Heart right ventricle (tissue), 16 donors: ENCODE data around the gene CACNB2. TPM values are rescaled to one million over a fixed set of nuclear protein-coding genes. Genes with fewer than 3 reads are reported as not detected.
A peak's percentile ranks its signal among the peaks of the same experiment; 100 is the strongest.
"Not testable (repeated sequence)": the region's sequence is repeated elsewhere in the genome, so short reads cannot be mapped to it uniquely, and the experiment has no call there.

Experiments
- ATAC-seq, 8 donors: fragments of 200-7000 bp; cut with Tn5 transposase; one replicate each; pipeline ENCODE4 v1.9.1; 2020; ENCODE audit warnings: mild to moderate bottlenecking in 8 of 8, moderate library complexity in 8 of 8, moderate number of reproducible peaks in 1 of 8
- DNase-seq, 2 donors: peaks; one replicate each; pipeline ENCODE4 v3.0.0-alpha.2; 2020
- H3K27ac ChIP-seq, 10 donors: fragments of 200-600 bp; sonication (generic) in 2 of 10; one replicate each; pipeline versions ENCODE4 v1.5.0 to v1.8.0; 2020 to 2022; ENCODE audit warnings: mild to moderate bottlenecking in 3 of 10
- H3K27me3 ChIP-seq, 7 donors: fragments of 200-600 bp; one replicate each; pipeline ENCODE4 v1.8.0; 2021 to 2022; ENCODE audit warnings: mild to moderate bottlenecking in 2 of 7
- H3K36me3 ChIP-seq, 9 donors: fragments of 200-600 bp; sonication (generic) in 1 of 9; one replicate each; pipeline versions ENCODE4 v1.5.0 to v1.8.0; 2020 to 2022; ENCODE audit warnings: mild to moderate bottlenecking in 2 of 9
- H3K4me1 ChIP-seq, 9 donors: fragments of 200-600 bp; sonication (generic) in 1 of 9; one replicate each; pipeline versions ENCODE4 v1.5.0 to v1.8.0; 2020 to 2022; ENCODE audit warnings: mild to moderate bottlenecking in 4 of 9
- H3K4me3 ChIP-seq, 10 donors: fragments of 200-600 bp; sonication (generic) in 2 of 10; one replicate each; pipeline versions ENCODE4 v1.5.0 to v1.8.0; 2020 to 2022; ENCODE audit warnings: mild to moderate bottlenecking in 7 of 10, moderate library complexity in 2 of 10
- H3K9me3 ChIP-seq, 11 donors: fragments of 200-600 bp in 10 of 11; sonication (generic) in 2 of 11; one replicate each; pipeline versions ENCODE4 v1.5.0 to v1.8.0; 2013 to 2022; ENCODE audit warnings: mild to moderate bottlenecking in 2 of 11, control low read depth in 1 of 11, moderate library complexity in 1 of 11
- WGBS, 2 donors: extraction: QIAGEN DNeasy Blood & Tissue Kit; methylation state at CpG; one replicate each; pipeline ENCODE4 v1.1.7; 2013; ENCODE audit warnings: inconsistent platforms in 1 of 2; 5-methylcytosine and 5-hydroxymethylcytosine counted together
- intact Hi-C, 10 donors: fragments of 100-400 bp; cut with DNase I; formaldehyde crosslinking; loops; one replicate each; pipeline versions ENCODE4 v1.11.1 to v1.14.2; 2022
- polyA plus RNA-seq, 2 donors: library from polyadenylated mRNA; stranded (reverse); fragments of 200-250 nt; gene quantifications; one replicate each; pipeline ENCODE4 v1.2.3, GENCODE V29; 2013
- total RNA-seq, 10 donors: library from RNA; stranded (reverse); fragmentation: NEBNext Ultra II Directional in 3 of 10; extraction: Animal tissue kit (Norgen Biotek cat#: 25700) in 3 of 10; gene quantifications; one replicate each; pipeline versions ENCODE4 v1.2.1 to v1.2.4, GENCODE V29; 2021 to 2023
- TF ChIP-seq, protein P1 (sequence below), 9 donors: fragments of 200-600 bp; sonication (generic) in 2 of 9; IDR thresholded peaks; one replicate each; pipeline versions ENCODE4 v1.5.0 to v1.8.0; 2021 to 2022; ENCODE audit warnings: antibody characterized with exemption in 9 of 9, mild to moderate bottlenecking in 5 of 9, moderate library complexity in 1 of 9
- donor health status: Arrhythmogenic right ventricular cardiomyopathy.
- donor health status: ischemic (EF 13 %, LVEDD 7.1; RV severe dilation, severe dysfunction).
- donor health status: healthy with polysubstance abuse.
- donor health status: DM: no; HTN: yes; CAD: no.
- donor health status: DM: no; HTN: no; CAD: no.
- donor health status: ischemic (EF 25% LVEDD 6.9; RV normal size, moderate dysfunction).
- donor health status: ischemic (EF 25% LVEDD 5.7; RV mildly dilated, moderate dysfunction).
- donor health status: healthy.
- donor health status: DM: yes; HTN: yes; CAD: no.
- donor health status: Ischemic cardiomyopathy.
- donor health status: ischemic (EF 35%, LVEDD 5.7; RV mildly dilated, moderate dysfunction).
- donor health status: nonischemic (EF 11% LVEDD 7.7; RV severe dilation, severe dysfunction).
- donor health status: DM: yes; HTN: yes; CAD: no.
- donor health status: PGD.
- donor health status: ischemic (EF 29% LVEDD 5.4; RV normal size, mild dysfunction).
- donor health status: nonischemic (EF 23%, LVEDD 6.1; RV moderate dilation, normal function).

Gene CACNB2
- total and polyA plus RNA-seq, 12 donors: 8.9 to 71.1 (median 36.7) TPM

DNA sequence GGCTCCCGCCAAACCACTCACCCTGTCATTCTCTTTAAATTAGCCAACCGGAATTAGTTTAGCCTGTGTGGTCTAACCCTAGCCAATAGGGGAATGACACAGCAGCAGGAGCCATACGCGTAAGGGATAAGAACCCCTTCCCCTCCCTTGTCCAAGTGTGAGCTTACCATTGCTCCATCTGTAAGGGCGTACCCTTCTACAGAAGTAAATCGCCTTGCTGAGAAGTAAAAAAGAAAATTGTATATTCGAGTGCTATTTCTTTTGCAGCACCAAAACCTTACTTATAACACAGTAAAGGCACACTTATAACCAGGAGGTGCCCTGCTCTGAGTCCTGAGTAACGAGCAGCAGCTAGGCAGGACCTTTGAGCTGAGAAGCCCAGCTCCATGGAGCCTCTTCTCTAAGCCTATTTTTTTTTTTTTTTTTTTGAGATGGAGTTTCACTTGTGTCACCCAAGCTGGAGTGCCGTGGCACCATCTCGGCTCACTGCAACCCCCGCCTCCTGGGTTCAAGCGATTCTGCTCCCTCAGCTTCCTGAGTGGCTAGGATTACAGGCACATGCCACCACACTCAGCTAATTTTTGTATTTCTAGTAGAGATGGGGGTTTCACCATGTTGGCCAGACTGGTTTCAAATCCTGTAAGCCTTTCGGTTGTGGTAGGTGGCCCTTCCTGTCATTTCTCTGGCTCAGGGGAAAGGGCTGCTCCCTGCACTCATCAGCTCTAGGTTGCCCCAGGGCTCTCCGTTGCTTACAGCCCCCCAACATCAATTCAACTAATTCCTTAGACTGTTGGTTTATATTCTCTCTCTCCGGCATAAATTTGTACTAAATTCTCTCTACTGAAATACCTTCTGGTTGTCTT, 437.8 kb downstream of the CACNB2 start:
- no peaks in the 10 kb centered on the region for H3K27me3 ChIP-seq
- H3K9me3 ChIP-seq: peaks cover 0 to 20% (median 0%) of the 10 kb centered on the region in 11 donors
- peaks cover 0 to 59% (median 5%) of the 10 kb centered on the region in 9 donors for H3K36me3 ChIP-seq
- H3K27ac ChIP-seq: no peak overlapping the region
- H3K4me3 ChIP-seq: no peak overlapping the region
- WGBS, 2 donors: 94 to 95% methylated on average over 15 of the region's 15 CpGs
- peaks cover 0 to 8% (median 0%) of the 10 kb centered on the region in 9 donors for H3K4me1 ChIP-seq
- DNase-seq: no peak
- TF ChIP-seq, protein P1, sequence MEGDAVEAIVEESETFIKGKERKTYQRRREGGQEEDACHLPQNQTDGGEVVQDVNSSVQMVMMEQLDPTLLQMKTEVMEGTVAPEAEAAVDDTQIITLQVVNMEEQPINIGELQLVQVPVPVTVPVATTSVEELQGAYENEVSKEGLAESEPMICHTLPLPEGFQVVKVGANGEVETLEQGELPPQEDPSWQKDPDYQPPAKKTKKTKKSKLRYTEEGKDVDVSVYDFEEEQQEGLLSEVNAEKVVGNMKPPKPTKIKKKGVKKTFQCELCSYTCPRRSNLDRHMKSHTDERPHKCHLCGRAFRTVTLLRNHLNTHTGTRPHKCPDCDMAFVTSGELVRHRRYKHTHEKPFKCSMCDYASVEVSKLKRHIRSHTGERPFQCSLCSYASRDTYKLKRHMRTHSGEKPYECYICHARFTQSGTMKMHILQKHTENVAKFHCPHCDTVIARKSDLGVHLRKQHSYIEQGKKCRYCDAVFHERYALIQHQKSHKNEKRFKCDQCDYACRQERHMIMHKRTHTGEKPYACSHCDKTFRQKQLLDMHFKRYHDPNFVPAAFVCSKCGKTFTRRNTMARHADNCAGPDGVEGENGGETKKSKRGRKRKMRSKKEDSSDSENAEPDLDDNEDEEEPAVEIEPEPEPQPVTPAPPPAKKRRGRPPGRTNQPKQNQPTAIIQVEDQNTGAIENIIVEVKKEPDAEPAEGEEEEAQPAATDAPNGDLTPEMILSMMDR (IDR thresholded peaks at IDR 0.05): no peak
- no peak for ATAC-seq
- intact Hi-C loops: no loop called here

DNA sequence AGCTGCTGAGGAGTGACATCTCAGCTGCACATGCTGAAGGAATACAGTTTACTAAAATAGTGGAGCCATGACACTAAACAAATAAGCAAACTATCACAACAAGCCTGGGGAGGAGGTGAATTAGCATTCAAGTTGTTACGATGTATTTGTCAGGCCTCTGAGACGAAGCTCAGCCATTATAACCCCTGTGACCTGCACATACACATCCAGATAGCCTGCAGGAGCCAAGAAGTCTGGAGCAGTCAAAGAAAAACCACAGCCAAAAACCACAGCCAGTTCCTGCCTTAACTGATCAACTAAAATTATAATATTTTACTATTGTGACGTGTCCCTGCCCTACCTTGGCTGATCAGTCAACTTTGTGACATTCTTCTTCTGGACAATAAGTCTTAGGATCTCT, 442.6 kb downstream of the CACNB2 start:
- no peak overlapping the region for H3K4me3 ChIP-seq
- H3K36me3 ChIP-seq: peaks cover 0 to 78% (median 8%) of the 10 kb centered on the region in 9 donors
- intact Hi-C loops: no loop called here
- 45 to 57% methylated on average over 3 of the region's 3 CpGs for WGBS, 2 donors
- H3K27me3 ChIP-seq: no peaks in the 10 kb centered on the region
- peaks cover 0 to 13% (median 0%) of the 10 kb centered on the region in 11 donors for H3K9me3 ChIP-seq
- no peak overlapping the region for H3K27ac ChIP-seq
- DNase-seq (no peak), ATAC-seq (peak in 1 of 8 donors; percentile 57)
- H3K4me1 ChIP-seq: peaks cover 0 to 9% (median 0%) of the 10 kb centered on the region in 9 donors
- TF ChIP-seq, protein P1 (IDR thresholded peaks at IDR 0.05): no peak

DNA sequence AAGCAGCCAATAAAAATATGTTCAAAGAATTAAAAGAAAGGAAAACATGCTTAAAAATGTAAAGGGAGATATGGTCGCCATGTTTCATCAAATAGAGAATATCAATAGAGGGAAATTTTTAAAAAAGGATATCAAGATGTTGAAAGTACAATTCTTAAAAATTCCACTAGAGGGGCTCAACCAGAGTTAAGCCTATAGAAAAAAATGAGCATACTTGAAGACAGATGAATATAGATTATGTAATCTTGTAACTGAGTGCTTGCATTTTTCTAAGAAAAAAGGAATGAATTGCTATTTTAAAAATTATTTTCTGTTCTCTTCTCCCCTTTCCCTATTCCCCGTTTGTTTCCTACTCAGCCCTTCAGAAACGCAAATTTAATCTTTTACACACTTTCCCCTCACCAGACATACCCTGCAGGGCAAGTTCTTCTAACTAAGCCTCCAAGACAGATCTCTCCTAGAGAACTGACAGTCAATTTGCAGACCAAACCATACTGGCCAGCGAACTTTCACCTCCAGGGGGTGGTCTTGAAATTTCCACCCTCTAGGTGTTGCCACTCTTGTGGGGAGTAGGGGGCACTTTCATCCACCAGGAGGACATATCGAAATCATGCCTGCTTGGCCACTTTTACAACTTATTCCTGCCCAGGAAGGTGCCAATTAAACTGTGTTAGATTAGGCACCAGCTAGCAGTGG, 443.5 kb downstream of the CACNB2 start:
- H3K27ac ChIP-seq: no peak overlapping the region
- intact Hi-C loops: no loop called here
- H3K4me1 ChIP-seq: peaks cover 0 to 9% (median 0%) of the 10 kb centered on the region in 9 donors
- no peak for ATAC-seq
- H3K4me3 ChIP-seq: no peak overlapping the region
- no peaks in the 10 kb centered on the region for H3K27me3 ChIP-seq
- TF ChIP-seq, protein P1 (IDR thresholded peaks at IDR 0.05): peak in 2 of 9 donors; percentile 4 to 29
- 82 to 93% methylated on average over 5 of the region's 5 CpGs for WGBS, 2 donors
- H3K36me3 ChIP-seq: peaks cover 0 to 73% (median 8%) of the 10 kb centered on the region in 9 donors
- DNase-seq: no peak
- H3K9me3 ChIP-seq: peaks cover 0 to 4% (median 0%) of the 10 kb centered on the region in 11 donors

DNA sequence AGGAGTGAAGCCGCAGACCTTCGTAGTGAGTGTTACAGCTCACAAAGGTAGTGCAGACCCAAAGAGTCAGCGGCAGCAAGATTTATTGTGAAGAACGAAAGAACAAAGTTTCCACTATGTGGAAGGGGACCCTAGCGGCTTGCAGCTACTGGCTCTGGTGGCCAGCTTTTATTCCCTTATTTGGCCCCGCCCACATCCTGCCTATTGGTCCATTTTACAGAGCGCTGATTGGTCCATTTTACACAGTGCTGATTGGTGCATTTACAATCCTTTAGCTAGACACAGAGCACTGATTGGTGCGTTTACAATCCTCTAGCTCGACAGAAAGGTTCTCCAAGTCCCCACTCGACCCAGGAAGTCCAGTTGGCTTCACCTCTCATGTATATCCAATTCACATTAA, 446.4 kb downstream of the CACNB2 start:
- ATAC-seq, intact Hi-C loops, H3K27me3 ChIP-seq, H3K4me3 ChIP-seq, H3K9me3 ChIP-seq, H3K4me1 ChIP-seq, H3K27ac ChIP-seq, DNase-seq: not testable (repeated sequence)
- peaks cover 0 to 46% (median 3%) of the 10 kb centered on the region in 9 donors for H3K36me3 ChIP-seq
- 98% methylated on average over 10 of the region's 10 CpGs for WGBS, 2 donors

DNA sequence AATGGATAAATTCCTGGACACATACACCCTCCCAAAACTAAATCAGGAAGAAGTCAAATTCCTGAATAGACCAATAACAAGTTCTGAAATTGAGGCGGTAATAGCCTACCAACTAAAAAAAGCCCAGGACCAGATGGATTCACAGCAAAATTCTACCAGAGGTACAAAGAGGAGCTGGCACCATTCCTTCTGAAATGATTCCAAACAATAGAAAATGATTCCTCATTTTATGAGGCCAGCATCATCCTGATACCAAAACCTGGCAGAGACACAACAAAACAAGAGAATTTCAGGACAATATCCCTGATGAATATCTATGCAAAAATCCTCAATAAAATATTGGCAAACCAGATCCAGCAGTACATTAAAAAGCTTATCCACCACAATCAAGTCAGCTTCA, 450.9 kb downstream of the CACNB2 start:
- DNase-seq, H3K4me3 ChIP-seq, H3K9me3 ChIP-seq, H3K27me3 ChIP-seq, H3K27ac ChIP-seq, H3K4me1 ChIP-seq, ATAC-seq, intact Hi-C loops: not testable (repeated sequence)
- peaks cover 0 to 43% (median 3%) of the 10 kb centered on the region in 9 donors for H3K36me3 ChIP-seq
- 98 to 100% methylated on average over 1 of the region's 1 CpG for WGBS, 2 donors
